ENCODE measurements around the gene PEX10.
A peak's percentile ranks its signal among the peaks of the same experiment; 100 is the strongest.

PEX10 gene

DNA sequence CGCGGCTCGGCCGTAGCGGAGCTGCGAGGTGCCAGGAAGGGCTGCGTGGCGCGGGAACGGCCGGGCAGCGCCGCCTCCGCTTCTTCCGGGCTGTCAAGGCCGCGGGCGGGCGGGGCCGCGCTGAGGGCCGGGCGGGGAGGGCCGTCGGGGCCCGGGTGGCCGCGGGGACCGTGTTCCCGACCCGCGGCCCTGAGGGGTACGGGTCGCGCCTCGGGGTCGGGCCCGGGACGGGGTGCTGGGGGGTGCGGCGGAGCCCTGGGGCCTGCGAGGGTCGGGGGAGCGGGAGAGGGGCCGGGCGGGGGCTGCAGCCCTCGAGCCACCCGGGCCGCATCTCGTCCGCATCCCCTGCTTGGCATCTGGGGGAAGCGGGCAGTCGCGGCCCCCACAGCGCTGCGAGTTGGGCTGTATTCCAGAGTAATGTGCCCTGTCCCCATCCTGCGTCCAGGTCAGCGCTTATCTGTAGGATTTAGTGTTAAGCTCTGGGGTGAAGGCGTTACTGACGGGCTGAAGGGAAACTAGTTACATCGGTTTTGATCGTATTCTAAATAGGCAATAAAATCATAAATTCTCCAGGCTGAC lies 20.3 kb downstream of the PEX10 start:
- no peak for DNase-seq
- intact Hi-C loops (cut with DNase I): loop anchor here (1.0 kb wide), 2 partner anchors 134 to 194 kb away; partner anchors contain the start of genes PANK4 and PRXL2B

DNA sequence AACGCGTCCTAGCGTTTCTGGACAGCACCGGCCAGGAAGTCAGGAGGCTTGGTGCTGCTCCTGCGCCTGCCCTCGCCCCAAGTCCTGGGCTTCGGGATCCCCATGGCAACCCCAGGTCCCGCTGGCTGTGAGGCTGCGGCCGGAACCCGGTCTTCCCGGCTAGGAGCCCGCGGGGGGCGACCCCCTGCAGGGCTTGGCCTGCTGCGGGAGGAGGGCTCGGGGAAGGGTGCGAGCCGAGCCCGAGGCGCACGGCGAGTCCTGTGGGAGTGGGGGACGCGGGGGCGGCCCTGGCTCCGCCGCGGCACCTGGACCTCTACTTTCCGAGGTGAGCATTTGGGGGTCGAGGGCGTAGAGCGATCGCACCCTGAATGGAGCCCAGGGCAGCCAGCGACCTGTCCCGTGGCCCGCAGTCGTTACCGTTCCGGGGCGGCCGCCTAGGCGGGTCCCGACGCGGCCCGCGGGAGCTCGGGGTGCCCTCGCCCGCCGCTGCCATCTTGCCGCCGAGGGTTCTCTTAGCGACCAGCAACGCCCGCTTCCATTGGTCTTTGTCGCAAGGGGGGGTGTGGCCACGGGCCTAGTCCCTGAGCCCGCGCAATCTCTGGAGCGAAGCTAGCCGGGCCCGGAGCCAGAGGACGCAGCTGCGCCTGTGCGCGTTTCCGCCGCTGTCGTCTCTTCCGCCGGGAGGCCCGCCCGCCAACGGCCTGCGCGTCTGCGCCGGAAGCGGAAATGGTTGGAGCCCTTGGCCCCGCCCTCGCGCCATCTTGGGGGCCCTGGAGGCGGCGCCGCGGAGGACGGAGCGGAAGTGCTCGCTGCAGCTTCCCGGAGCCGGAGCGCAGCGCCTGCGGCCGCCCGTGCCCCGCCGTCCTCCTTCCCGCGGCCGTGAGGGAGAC lies 21.1 kb downstream of the PEX10 start, which contains the start of the genes MORN1 and RER1:
Gene MORN1, minus strand, starts transcription at position 514 of the 890 bp plus-strand sequence. Its CDS starts 21 bp downstream, at position 493.
Gene RER1, plus strand, starts transcription at position 801 of the 890 bp plus-strand sequence. CDS start 3,950 bp downstream, outside the sequence.
- peak; percentile 98 to 100 (median 99) for DNase-seq
- intact Hi-C loops (cut with DNase I): loop anchor here (1.0 kb wide), 2 partner anchors 135 to 195 kb away; partner anchors contain the start of genes PANK4 and PRXL2B

DNA sequence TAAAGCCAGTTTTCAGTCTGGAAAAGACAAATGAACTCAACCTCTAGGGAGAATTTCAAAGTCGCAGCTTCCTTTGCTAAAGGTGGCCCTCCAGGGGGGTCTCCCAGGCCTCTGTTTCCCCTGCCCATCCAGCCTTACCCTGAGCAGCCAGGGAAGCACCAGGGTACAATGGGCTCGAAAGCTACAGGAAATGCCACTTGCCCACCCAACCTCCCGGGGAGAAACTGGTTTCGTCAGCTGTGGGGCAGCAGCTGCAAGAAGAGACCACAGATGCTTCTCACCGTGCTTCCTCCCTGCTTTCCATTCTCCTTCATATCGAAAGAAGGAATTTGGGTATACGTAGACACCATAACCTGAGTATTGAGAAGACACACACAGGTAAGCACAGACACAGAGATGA lies 22.7 kb downstream of the PEX10 start:
- DNase-seq: peak in 2 of 10 donors; percentile 7 to 55
- intact Hi-C loops (cut with DNase I): no loop called here

DNA sequence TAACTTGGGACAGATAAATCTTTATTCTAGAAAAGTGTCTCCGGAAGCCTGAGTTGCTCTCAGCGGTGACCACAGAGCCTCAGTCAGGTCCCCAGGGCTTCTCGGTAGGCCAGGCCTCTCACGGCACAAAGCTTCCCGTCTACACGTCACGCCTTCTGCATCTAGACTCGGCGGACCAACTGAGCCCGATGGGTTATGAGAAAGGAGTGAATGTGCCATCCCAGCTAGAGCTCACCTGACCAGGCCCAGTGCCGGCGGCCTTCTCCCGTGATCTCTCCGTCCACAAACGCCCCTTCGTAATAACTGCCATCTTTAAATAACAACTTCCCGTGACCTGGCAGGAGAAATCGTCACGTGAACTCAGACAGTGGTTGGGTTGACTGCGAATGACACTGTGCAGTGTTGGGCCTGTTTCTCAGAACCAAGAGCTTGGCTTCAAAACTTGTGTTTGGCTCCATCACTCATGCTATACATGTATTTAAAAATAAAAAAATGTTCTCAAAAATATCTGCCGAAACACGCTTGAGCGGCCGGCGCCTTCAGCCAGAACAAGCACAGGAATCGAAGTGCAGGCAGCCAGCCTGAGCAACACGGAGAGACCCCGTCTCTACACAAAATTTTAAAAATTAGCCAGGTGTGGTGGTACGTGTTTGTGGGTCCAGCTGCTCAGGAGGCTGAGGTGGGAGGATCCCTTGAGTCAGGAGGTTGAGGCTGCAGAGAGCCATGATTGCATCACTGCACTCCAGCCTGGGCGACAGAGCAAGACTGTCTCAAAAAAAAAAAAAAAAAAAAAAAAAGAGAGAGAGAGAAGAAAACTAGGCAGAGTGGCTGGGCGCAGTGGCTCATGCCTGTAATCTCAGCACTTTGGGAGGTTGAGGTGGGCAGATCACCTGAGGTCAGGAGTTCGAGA lies 24.1 kb downstream of the PEX10 start:
- intact Hi-C loops (cut with DNase I): no loop called here
- peak in 3 of 10 donors; percentile 16 to 74 (median 73) for DNase-seq

DNA sequence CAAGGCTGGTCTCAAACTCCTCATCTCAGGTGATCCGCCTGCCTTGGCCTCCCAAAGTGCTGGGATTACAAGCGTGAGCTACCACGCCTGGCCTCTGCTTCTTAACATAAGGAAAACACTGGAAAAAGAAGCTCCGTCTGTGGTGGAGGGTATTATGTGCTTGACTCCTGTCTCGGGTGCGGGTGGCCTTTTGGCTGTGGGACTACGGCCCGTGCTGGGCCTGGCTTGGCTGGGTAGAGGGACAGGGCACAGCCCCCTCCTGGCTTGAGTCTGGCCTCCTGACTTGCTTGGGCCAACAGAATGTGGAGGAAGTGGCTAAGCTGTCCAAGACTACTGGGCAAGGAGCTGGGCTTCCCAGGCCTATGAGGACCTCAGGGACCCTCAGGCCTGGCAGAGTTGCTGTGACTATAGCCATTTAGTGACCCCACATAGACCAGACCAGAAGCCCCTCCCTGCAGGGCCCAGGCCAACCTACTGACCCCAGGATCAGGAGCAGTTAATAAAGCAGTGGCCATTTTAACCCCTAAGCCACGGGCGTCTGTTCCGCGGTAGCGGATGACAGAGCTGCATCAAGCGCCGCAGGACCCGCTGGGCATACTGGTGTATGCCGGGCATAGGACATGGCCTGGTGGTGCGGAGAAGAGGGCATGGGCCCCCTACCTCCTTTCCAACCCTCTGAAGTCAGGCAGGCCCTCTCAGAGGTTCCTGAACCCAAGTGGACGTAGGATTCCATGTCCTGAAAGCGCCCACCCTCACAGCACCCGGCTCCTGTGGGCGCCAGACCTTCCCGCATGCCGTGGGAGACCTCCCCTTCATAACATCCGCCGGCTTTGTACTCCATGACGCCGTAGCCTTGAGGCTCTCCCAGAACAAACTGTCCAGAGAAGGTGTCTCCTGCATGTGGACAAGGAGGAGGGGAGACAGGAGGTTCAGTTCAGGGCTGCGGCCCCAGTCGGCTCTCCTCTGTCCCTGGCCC lies 25.4 kb downstream of the PEX10 start:
- intact Hi-C loops (cut with DNase I): no loop called here
- DNase-seq: peak in 5 of 10 donors; percentile 1 to 70 (median 52)

DNA sequence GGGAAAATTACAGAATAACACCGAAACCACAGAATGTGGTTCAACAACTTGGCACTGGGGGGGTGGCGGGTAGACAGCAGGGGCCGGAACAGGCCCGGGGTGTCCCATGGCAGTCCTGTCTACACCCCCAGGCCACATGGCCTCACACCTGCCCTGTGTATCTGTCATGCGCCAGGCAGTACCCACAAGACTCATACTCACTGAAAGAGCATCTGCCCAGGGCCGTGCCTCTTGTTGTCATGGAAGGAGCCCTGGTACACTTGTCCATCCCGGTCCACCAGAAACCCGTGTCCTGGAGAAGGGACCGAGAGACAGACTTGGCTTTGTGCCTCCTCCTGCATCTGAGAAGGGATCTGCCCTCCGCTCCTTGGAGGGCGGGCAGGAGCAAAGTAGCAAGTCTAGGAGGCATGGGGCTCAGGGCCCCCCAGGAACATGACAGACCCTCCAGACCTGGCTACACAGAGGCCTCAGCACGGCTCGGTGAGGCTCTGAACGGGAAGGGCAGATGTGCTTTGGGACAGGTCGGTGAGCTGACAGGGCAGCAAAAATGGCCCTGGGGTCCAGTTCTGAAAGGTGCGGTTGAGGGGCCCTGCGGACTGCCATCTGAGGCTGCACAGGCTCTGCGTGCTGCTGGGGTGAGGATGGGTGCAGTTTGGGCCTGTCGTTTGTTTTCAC lies 26.6 kb downstream of the PEX10 start:
- peak in 4 of 10 donors; percentile 21 to 76 (median 56) for DNase-seq
- intact Hi-C loops (cut with DNase I): no loop called here

DNA sequence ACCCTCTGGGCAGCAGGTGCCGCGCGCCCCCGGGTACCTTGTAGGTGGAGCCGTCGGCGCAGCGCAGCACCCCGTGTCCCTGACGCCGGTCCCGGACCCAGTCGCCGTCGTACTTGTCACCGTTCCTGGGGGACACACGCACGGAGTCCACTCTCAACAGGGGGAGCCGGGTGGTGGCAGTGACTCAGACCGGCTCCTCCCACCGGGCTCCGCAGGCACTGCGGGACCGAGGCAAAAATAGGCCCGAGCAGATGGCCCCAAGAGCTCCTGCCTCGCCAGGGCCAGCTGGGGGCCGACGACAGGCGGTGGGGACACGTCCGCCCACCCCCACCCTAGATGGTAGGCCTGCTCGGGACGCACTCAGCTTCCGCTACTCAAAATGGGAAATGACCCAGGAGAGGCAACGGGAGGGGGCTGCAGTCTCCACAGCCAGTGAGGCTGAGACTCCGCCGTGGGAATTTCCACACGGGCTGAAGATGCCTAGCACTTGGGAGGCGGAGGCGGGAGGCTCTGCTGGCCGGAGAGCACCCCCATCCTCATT lies 27.4 kb downstream of the PEX10 start:
- intact Hi-C loops (cut with DNase I): no loop called here
- DNase-seq: peak in 7 of 10 donors; percentile 41 to 94 (median 69)

DNA sequence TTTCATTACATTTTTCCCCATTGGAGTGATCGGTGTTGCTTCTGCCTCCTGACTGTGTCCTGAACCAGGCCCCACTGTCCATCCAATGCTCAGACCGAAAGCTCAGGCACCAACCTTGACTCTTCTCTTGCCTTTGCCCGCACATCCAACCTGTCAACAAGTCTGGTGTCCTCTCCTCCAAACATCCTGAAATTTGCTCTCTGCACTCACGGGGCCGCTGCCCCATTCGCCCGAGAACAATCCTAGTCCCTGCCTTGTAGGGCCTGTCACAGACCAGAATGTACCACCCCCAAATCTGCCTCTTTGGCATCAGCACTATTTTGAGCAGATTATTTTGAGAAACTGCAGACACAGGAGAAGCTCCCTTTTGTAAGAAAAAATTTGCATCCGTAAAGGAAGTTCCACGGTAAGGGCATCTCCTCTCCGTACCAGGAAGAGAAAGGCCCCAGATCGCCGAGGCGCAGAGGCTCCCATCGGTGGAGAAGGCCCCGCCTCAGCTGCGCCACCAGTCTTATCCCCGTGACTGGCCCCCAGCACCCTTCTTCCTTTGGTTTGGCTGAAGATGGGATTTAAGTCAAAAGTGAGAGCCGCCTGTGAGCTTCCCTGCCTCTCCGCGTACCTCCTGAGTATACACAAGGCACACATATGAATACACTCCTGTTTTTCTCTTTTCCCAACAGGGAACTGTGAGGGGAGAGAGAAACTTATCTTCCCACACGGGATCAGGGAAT lies 28.1 kb downstream of the PEX10 start:
- intact Hi-C loops (cut with DNase I): no loop called here
- DNase-seq: peak in 4 of 10 donors; percentile 46 to 90 (median 86)

DNA sequence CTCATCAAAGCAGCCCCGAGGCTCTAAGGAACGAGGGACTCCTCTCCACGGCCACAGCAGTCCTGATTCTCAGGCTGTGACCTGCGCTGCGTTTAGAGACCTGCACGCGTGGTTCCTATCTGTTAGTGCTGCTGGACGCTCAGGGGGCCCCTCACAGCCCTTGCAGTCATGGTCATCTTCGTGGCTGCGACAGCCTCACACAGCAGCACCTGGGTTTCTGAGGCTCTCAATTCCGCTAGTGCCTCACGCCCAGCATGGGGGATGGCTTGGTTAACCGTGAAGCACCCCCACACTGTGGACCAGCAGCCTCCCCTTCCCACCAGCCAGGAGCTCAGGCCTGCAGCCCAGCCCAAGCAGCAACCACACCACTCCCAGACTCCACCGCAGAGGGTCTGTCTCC lies 28.8 kb downstream of the PEX10 start:
- intact Hi-C loops (cut with DNase I): no loop called here

DNA sequence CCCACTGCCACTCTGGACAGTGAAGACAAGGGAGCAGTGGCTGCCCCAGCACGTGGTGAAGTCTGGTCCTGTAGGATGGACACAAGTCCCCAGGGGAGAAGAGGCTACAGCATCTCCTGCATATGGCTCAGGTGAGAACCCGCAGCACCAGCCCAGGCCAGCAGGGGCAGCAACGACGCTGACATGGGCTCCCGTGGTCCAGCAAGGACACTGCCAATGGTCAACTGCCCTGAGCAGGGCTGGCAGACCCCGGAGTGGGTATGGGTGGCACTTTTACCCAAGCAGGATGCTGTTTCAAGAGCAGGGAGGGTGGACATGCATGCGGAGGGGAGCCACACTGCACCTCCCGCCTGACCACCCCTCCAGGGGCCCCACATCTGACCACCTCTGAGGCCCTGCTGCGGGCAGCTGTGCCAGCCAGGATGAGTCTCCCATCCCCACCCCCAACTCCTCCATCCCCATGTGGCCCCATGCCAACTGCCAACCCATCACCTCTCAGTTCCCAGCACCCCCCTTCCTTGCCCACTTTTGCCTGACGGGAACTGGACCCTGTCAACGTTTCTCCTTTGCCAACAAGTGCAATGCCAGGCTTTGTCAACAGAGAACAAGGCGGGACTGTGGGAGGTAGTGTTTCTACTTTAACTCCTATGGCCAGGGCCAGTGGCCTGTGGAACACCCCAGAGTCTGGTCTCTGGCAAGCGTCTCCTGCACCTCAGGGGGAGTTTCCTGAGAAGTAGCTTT lies 29.6 kb downstream of the PEX10 start:
- peak in 3 of 10 donors; percentile 74 to 80 (median 80) for DNase-seq
- intact Hi-C loops (cut with DNase I): no loop called here

More for the DNA sequence above, 28.8 kb downstream of the PEX10 start:
- DNase-seq: peak in 3 of 10 donors; percentile 52 to 79 (median 62)

DNA sequence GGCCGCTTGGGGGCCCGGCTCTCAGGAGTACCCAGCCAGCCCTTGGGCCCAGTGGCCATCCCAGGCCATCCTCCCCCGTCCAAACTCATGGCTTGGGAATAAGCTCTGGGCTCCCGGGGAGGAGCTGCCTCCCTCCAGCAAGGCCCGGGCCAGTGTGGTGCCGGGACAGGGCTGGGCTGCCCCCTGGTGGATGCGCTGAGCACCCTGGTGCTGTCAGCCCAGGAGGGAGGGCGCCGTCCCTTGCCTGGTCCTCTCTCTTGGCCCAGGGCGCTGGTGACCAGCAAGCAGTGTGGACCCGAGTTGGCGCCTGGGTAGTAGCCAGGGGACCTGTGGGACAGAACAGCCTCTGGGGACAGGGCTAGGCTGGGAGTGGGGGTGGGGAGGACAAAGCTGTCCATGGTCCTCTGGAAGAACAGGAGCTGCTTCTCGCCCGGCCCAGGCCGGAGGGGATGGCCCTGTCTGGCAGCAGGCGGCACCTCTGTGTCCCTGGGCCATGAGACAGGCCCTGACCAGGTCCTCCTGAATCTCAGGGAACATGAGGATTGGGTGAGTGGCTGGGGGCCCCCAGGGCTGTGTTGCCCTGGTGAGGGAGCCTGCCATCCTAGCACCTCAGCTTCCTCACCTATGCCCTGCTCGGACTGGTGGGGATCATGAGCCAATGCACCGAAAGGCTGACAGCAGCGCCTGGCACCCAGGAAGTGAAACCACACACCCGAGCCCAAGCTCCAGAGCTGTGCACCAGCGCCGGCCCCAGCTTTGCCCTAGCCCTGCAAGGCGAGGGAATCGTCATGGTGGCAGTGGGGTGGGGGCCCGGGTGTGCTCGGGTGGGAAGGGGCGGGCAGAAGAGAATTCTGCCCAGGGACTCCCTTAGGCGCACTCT lies 30.4 kb downstream of the PEX10 start:
- peak; percentile 58 to 97 (median 78) for DNase-seq
- intact Hi-C loops (cut with DNase I): loop anchor here (1.0 kb wide), 1 partner anchor 187 kb away; no protein-coding TSS in a partner anchor

DNA sequence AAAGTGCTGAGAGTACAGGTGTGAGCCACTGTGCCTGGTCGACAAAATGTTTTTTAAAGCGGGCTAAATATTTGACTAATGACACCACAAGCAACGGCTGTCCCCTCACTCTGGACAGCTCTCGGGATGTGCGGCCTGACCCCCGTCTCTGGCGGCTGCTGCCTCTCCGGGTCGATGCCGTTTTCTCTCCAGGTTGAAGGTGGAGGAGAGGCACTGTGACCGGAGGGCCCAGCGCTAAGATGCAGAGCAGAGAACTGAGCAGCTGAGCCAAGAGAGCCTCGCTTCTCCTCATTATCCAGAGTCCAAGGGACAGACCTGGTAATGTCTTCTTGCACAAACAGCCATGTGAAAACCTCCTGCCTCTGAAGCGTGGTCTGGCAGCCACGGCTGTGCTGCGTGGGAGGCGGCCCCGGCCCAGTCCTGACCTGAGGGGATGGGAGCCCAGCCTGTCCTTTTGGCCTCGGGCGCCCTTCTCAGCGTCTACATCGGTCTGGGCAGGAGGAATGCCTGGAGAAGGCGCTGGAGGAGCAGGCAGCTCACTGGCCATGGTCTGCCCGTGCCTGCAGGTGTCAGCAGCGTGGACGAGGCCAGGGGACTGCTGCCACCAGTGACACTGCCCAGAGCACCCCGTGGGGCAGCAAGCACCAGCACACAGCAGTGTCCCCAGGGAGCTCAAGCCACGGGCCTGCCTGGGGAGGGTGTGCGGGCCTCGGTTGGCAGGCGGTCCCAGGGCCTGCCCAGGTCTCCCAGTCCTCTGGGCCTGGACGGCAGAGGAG lies 31.4 kb downstream of the PEX10 start:
- intact Hi-C loops (cut with DNase I): loop anchor here (1.0 kb wide), 1 partner anchor 186 kb away; no protein-coding TSS in a partner anchor
- DNase-seq: peak in 3 of 10 donors; percentile 58 to 84 (median 71)

DNA sequence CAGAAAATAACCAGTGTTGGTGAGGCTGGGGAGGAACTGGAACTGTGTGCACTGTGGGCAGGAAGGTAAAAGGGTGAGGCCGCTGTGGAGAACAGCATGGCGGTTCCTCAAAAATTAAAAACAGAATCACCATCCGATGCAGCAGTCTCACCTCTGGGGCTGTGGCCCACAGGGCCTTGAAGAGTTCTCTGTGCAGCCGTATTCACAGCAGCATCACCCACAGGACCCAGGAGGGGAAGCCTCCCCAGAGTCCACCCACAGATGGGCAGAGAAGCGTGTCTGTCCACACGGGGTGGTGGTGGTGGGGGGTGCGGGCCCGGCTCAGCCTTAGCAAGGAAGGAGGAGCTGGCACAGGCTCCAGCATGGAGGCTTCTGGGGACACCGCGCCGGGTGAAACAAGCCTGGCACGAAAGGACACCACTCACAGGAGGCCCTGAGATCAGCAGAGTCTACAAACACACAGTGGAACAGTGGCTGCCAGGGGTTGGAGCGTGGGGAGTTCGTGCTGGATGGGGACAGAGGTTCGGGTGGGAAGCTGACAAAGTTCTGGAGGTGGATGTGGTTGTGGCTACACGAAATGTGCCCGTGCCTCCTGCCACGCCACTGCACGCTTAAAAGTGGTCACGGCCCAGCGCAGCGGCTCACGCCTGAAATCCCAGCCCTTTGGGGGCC lies 32.5 kb downstream of the PEX10 start:
- DNase-seq: peak in 3 of 10 donors; percentile 72 to 83 (median 81)
- intact Hi-C loops (cut with DNase I): no loop called here

Measured in posterior cingulate gyrus (tissue), 11 donors.